HepG2 (cell line): ENCODE data around the gene GPATCH3. TPM values are rescaled to one million over a fixed set of nuclear protein-coding genes. Genes with fewer than 3 reads are reported as not detected.

Experiments used
- BRCA1 ChIP-seq: sonication (generic); formaldehyde crosslinking; IDR thresholded peaks from 2 replicates; pipeline ENCODE4 v1.4.0; 2020; ENCODE audit warnings: missing genetic modification reagents
- CCAR2 ChIP-seq: fragments of 200-400 bp; formaldehyde crosslinking; optimal IDR thresholded peaks from 2 replicates; pipeline ENCODE3; 2018; ENCODE audit warnings: low read depth, mild to moderate bottlenecking, low read length, moderate library complexity
- ETV5 ChIP-seq: IDR thresholded peaks from 2 replicates; pipeline ENCODE4 v1.6.1; 2018; ENCODE audit warnings: missing biosample characterization, missing genetic modification reagents, inconsistent platforms, borderline replicate concordance
- HOXD1 ChIP-seq: sonication (generic); formaldehyde crosslinking; IDR thresholded peaks from 2 replicates; pipeline ENCODE4 v1.5.0; 2020; ENCODE audit warnings: missing genetic modification reagents
- MTA1 ChIP-seq: sonication (generic); formaldehyde crosslinking; IDR thresholded peaks from 2 replicates; pipeline ENCODE4 v1.4.0; 2020; ENCODE audit warnings: missing genetic modification reagents, mild to moderate bottlenecking, borderline replicate concordance
- NBN ChIP-seq: fragments of 450-650 bp; conservative IDR thresholded peaks from 2 replicates; pipeline ENCODE4 v1.6.1; 2017
- NR2F2 ChIP-seq: IDR thresholded peaks from 2 replicates; pipeline ENCODE4 v1.6.1; 2012; ENCODE audit warnings: low read depth, inconsistent platforms, borderline replicate concordance
- RAD21 ChIP-seq: fragments of 450-650 bp; formaldehyde crosslinking; IDR thresholded peaks from 2 replicates; pipeline ENCODE4 v1.5.0; 2020; ENCODE audit warnings: mild to moderate bottlenecking
- STAG1 ChIP-seq: sonication (generic); formaldehyde crosslinking; IDR thresholded peaks from 2 replicates; pipeline ENCODE4 v1.4.0; 2020; ENCODE audit warnings: missing genetic modification reagents
- TOE1 ChIP-seq: sonication (generic); formaldehyde crosslinking; IDR thresholded peaks from 2 replicates; pipeline ENCODE4 v1.4.0; 2020; ENCODE audit warnings: mild to moderate bottlenecking, missing genetic modification reagents
- ZNF136 ChIP-seq: sonication (generic); formaldehyde crosslinking; IDR thresholded peaks from 2 replicates; pipeline ENCODE4 v1.8.1; 2022; ENCODE audit warnings: low read depth, mild to moderate bottlenecking, moderate library complexity, missing genetic modification reagents
- ZNF383 ChIP-seq: sonication (generic); formaldehyde crosslinking; IDR thresholded peaks from 2 replicates; pipeline ENCODE4 v1.4.0; 2020; ENCODE audit warnings: missing genetic modification reagents, mild to moderate bottlenecking, borderline replicate concordance
- ZNF674 ChIP-seq: sonication (generic); formaldehyde crosslinking; IDR thresholded peaks from 2 replicates; pipeline ENCODE4 v1.5.0; 2020; ENCODE audit warnings: low read depth, mild to moderate bottlenecking, missing genetic modification reagents
- ZNF776 ChIP-seq: sonication (generic); formaldehyde crosslinking; IDR thresholded peaks from 2 replicates; pipeline ENCODE4 v1.4.0; 2020; ENCODE audit warnings: mild to moderate bottlenecking, missing genetic modification reagents
- polyA plus RNA-seq, 8 experiments: library from polyadenylated mRNA; depleted of rRNA in 3 of 8; stranded (reverse) in 7 of 8; unstranded in 1 of 8; fragments of >200 nt; fragmentation: Illumina TruSeq in 4 of 8; extraction: Trizol in 4 of 8; gene quantifications; 2 replicates each; pipeline versions ENCODE4 v1.2.1 to v1.2.3, GENCODE V29; 2011 to 2016; ENCODE audit warnings: low read depth in 4 of 8, missing spikeins in 1 of 8, mixed read lengths in 1 of 8; ENCODE audit not compliant: insufficient read depth in 1 of 8
- total RNA-seq, 5 experiments: library from RNA; depleted of rRNA; stranded (reverse); fragments of >200 nt; fragmentation: Illumina TruSeq; extraction: Trizol; gene quantifications; 2 replicates each; pipeline ENCODE4 v1.2.3, GENCODE V29; 2016; ENCODE audit warnings: low read depth in 1 of 5
- TF ChIP-seq, protein P1 (sequence below): sonication (generic); IDR thresholded peaks from 2 replicates; pipeline ENCODE4 v1.6.1; 2016; ENCODE audit warnings: low read depth, borderline replicate concordance
- TF ChIP-seq, protein P2 (sequence below): sonication (generic); formaldehyde crosslinking; IDR thresholded peaks from 2 replicates; pipeline ENCODE4 v1.5.0; 2020; ENCODE audit warnings: missing genetic modification reagents
- TF ChIP-seq, protein P3 (sequence below), 2 experiments: fragments of 450-650 bp in 1 of 2; sonication (generic) in 1 of 2; formaldehyde crosslinking; IDR thresholded peaks; 2 replicates each; pipeline versions ENCODE4 v1.5.0 to v1.8.0; 2020 to 2022; ENCODE audit warnings: mild to moderate bottlenecking in 1 of 2, missing genetic modification reagents in 1 of 2
- TF ChIP-seq, protein P4 (sequence below): sonication (generic); formaldehyde crosslinking; IDR thresholded peaks from 2 replicates; pipeline ENCODE4 v1.5.0; 2020; ENCODE audit warnings: missing genetic modification reagents, mild to moderate bottlenecking, borderline replicate concordance
- TF ChIP-seq, protein P5 (sequence below): sonication (generic); formaldehyde crosslinking; IDR thresholded peaks from 2 replicates; pipeline ENCODE4 v1.4.0; 2020; ENCODE audit warnings: mild to moderate bottlenecking, missing genetic modification reagents
- TF ChIP-seq, protein P6 (sequence below): sonication (generic); formaldehyde crosslinking; IDR thresholded peaks from 2 replicates; pipeline ENCODE4 v1.9.0; 2021; ENCODE audit warnings: missing genetic modification reagents, mild to moderate bottlenecking, borderline replicate concordance
- TF ChIP-seq, protein P7 (sequence below): sonication (generic); formaldehyde crosslinking; IDR thresholded peaks from 2 replicates; pipeline ENCODE4 v1.4.0; 2020; ENCODE audit warnings: mild to moderate bottlenecking, missing genetic modification reagents
- TF ChIP-seq, protein P8 (sequence below): sonication (generic); formaldehyde crosslinking; IDR thresholded peaks from 2 replicates; pipeline ENCODE4 v1.8.1; 2023; ENCODE audit warnings: mild to moderate bottlenecking, missing genetic modification reagents

Gene GPATCH3
- total and polyA plus RNA-seq, 2 of the 13 experiments (the other 11 are each of a cell fraction or from before 2014, with no cell fraction given) = 8.3 to 11.0 TPM

DNA sequence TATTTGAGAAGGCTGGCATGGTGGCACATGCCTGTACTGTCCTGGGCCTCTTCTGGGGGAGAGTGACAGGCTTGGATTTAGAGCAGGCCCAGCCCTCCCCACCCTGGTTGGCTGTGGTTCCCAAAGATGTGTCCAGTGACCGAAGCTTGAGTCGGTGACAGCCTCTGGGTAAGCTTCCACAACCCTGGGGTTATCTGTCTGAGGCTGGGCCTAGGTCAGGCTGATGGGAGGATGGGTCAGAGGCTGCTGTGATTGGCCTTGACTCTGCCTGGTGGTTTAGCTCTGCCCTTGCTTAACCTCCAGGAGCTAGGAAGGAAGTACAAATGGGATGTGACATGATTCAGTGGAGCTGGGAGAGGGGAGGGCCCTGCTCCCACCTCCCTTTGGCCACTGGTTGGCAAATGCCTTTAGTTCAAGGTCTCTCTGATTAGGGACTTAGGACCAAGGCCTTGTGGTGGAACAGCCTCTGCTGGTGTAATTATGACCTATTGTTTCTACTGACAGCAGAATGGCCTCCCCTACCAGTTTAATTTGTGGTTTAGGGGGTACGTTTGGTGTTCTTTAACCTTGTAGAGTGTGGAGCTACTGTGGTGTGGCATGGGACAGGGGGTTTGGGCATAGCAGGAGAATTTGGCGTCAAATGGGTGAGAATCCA lies 37.9 kb upstream of the GPATCH3 start (continued):
- TF ChIP-seq ZNF383 (CRISPR knock-in tag) (no peak), CCAR2 (no peak), TOE1 (CRISPR knock-in tag) (no peak), ETV5 (CRISPR knock-in tag) (peak; percentile 94), STAG1 (CRISPR knock-in tag) (peak; percentile 21), NR2F2 (peak; percentile 91), ZNF136 (CRISPR knock-in tag) (peak; percentile 69; the same call in 1 of the 2 replicates), NBN (no peak), HOXD1 (CRISPR knock-in tag) (peak; percentile 48; the same call in 1 of the 2 replicates), RAD21 (CRISPR knock-in tag) (no peak; the same call in 1 of the 2 replicates), MTA1 (CRISPR knock-in tag) (peak; percentile 88; the same call in 1 of the 2 replicates), ZNF674 (CRISPR knock-in tag) (no peak), BRCA1 (no peak), ZNF776 (CRISPR knock-in tag) (no peak)
- TF ChIP-seq, protein P1, sequence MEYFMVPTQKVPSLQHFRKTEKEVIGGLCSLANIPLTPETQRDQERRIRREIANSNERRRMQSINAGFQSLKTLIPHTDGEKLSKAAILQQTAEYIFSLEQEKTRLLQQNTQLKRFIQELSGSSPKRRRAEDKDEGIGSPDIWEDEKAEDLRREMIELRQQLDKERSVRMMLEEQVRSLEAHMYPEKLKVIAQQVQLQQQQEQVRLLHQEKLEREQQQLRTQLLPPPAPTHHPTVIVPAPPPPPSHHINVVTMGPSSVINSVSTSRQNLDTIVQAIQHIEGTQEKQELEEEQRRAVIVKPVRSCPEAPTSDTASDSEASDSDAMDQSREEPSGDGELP = peak; percentile 61; the same call in 1 of the 2 replicates
- TF ChIP-seq, protein P2, sequence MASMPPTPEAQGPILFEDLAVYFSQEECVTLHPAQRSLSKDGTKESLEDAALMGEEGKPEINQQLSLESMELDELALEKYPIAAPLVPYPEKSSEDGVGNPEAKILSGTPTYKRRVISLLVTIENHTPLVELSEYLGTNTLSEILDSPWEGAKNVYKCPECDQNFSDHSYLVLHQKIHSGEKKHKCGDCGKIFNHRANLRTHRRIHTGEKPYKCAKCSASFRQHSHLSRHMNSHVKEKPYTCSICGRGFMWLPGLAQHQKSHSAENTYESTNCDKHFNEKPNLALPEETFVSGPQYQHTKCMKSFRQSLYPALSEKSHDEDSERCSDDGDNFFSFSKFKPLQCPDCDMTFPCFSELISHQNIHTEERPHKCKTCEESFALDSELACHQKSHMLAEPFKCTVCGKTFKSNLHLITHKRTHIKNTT = no peak
- TF ChIP-seq, protein P3, sequence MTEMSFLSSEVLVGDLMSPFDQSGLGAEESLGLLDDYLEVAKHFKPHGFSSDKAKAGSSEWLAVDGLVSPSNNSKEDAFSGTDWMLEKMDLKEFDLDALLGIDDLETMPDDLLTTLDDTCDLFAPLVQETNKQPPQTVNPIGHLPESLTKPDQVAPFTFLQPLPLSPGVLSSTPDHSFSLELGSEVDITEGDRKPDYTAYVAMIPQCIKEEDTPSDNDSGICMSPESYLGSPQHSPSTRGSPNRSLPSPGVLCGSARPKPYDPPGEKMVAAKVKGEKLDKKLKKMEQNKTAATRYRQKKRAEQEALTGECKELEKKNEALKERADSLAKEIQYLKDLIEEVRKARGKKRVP (CRISPR knock-in tag; IDR thresholded peaks at IDR 0.05) = peak in 1 of 2 experiments; percentile 49; a peak in 2 of 4 replicates
- TF ChIP-seq, protein P4, sequence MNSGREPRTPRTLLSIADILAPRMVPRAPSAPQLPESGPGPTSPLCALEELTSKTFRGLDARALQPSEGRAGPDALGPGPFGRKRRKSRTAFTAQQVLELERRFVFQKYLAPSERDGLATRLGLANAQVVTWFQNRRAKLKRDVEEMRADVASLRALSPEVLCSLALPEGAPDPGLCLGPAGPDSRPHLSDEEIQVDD = no peak
- TF ChIP-seq, protein P5, sequence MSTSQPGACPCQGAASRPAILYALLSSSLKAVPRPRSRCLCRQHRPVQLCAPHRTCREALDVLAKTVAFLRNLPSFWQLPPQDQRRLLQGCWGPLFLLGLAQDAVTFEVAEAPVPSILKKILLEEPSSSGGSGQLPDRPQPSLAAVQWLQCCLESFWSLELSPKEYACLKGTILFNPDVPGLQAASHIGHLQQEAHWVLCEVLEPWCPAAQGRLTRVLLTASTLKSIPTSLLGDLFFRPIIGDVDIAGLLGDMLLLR = no peak
- TF ChIP-seq, protein P6, sequence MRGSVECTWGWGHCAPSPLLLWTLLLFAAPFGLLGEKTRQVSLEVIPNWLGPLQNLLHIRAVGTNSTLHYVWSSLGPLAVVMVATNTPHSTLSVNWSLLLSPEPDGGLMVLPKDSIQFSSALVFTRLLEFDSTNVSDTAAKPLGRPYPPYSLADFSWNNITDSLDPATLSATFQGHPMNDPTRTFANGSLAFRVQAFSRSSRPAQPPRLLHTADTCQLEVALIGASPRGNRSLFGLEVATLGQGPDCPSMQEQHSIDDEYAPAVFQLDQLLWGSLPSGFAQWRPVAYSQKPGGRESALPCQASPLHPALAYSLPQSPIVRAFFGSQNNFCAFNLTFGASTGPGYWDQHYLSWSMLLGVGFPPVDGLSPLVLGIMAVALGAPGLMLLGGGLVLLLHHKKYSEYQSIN (CRISPR knock-in tag) = no peak
- TF ChIP-seq, protein P7, sequence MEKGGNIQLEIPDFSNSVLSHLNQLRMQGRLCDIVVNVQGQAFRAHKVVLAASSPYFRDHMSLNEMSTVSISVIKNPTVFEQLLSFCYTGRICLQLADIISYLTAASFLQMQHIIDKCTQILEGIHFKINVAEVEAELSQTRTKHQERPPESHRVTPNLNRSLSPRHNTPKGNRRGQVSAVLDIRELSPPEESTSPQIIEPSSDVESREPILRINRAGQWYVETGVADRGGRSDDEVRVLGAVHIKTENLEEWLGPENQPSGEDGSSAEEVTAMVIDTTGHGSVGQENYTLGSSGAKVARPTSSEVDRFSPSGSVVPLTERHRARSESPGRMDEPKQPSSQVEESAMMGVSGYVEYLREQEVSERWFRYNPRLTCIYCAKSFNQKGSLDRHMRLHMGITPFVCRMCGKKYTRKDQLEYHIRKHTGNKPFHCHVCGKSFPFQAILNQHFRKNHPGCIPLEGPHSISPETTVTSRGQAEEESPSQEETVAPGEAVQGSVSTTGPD (CRISPR knock-in tag) = peak; percentile 82
- TF ChIP-seq, protein P8, sequence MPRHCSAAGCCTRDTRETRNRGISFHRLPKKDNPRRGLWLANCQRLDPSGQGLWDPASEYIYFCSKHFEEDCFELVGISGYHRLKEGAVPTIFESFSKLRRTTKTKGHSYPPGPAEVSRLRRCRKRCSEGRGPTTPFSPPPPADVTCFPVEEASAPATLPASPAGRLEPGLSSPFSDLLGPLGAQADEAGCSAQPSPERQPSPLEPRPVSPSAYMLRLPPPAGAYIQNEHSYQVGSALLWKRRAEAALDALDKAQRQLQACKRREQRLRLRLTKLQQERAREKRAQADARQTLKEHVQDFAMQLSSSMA (CRISPR knock-in tag) = peak; percentile 93; the same call in 1 of the 2 replicates
